AG09309 (cell line): ENCODE results near the gene TAF1B.

ENCODE experiments used
- DNase-seq: peaks from one replicate; pipeline ENCODE4 v3.0.0-alpha.2; 2010; ENCODE audit warnings: low read depth
- H3K4me3 ChIP-seq: 2 replicates; pipeline ENCODE4 v1.5.1; 2011; ENCODE audit warnings: mild to moderate bottlenecking, low read depth, low read length, moderate library complexity; ENCODE audit not compliant: control insufficient read depth
- TF ChIP-seq, protein P1 (sequence below): IDR thresholded peaks from 2 replicates; pipeline ENCODE4 v1.5.1; 2011; ENCODE audit warnings: mild to moderate bottlenecking, low read depth, low read length, inconsistent platforms; ENCODE audit not compliant: insufficient read depth, control insufficient read depth; ENCODE audit errors: missing control alignments

Gene TAF1B

DNA sequence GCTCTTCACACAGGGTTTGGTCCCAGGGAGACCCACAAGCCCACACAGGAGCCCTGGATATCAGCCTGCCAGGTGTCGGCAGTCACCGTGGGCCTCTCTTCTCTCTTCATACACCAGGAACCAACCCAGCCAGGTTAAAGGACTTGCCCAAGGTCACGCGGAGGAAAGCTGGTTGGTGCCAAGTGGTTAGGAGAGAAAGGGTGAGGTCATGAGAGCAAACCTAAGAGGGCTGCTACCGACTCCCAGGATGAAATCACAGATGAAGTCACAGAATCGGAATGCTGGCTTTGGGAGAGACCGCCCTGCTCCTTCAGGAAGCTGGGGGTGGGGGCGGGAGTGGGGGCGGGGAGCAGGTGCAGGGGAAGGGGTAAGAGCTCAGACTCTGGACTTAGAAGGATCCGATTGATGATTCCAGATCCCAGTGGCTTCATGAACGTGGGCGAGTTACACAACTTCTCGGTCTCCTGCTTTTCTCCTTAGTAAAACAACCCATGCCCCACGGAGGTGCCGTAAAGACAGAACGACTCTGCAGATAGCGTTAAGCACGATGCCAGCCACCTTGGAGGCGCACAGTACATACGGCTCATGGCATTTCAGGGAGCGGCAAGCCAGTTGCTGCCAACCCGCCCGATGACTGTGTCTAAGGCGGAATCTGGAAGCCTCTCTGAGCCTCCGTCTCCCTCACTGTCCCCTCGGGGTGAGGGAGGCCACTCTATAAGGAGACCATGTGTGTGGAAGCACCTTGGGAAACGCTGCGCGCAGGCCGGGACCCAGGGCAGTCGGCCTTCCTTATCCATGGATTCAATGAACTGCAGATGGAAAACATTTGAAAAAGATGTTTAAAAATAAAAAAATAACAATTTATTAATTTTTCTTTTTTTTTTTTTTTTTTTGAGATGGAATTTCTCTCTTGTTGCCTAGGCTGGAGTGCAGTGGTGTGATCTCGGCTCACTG is 23.0 kb upstream of the TAF1B start:
- DNase-seq = no peak
- TF ChIP-seq, protein P1, sequence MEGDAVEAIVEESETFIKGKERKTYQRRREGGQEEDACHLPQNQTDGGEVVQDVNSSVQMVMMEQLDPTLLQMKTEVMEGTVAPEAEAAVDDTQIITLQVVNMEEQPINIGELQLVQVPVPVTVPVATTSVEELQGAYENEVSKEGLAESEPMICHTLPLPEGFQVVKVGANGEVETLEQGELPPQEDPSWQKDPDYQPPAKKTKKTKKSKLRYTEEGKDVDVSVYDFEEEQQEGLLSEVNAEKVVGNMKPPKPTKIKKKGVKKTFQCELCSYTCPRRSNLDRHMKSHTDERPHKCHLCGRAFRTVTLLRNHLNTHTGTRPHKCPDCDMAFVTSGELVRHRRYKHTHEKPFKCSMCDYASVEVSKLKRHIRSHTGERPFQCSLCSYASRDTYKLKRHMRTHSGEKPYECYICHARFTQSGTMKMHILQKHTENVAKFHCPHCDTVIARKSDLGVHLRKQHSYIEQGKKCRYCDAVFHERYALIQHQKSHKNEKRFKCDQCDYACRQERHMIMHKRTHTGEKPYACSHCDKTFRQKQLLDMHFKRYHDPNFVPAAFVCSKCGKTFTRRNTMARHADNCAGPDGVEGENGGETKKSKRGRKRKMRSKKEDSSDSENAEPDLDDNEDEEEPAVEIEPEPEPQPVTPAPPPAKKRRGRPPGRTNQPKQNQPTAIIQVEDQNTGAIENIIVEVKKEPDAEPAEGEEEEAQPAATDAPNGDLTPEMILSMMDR = no peak

DNA sequence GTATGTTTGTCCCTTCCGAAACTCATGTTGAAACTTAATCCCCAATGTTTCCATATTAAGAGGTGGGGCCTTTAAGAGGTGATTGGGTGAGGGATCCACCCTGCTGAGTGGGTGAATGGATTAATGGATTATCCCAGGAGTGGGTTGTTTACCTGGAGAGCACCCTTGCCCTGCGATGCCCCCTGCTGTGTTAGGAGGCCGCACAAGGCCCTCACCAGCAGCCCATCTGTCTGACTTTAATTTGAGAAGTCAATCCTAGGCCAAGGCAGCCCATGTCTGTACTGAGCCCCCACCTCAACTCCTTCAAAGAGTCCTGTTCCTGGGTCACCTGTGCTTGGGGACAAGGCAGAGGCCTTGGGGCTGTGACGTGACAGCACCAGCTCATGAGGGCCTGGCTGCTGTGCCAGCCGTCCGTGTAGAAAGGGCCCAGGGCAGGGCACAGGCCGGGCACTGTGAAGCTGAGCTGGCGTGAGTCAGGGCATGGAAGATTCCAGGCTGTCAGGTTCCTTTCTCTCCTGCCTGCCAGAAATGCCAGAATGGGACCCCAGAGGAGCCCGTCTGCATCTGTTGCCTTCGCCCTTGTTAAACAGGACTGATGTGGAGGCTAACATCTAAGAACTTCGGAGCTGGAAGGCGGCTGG is 21.3 kb upstream of the TAF1B start:
- H3K4me3 ChIP-seq = no peak overlapping the region
- TF ChIP-seq, protein P1 = no peak
- DNase-seq = no peak

More for the DNA sequence above, 23.0 kb upstream of the TAF1B start:
- H3K4me3 ChIP-seq = no peak overlapping the region

DNA sequence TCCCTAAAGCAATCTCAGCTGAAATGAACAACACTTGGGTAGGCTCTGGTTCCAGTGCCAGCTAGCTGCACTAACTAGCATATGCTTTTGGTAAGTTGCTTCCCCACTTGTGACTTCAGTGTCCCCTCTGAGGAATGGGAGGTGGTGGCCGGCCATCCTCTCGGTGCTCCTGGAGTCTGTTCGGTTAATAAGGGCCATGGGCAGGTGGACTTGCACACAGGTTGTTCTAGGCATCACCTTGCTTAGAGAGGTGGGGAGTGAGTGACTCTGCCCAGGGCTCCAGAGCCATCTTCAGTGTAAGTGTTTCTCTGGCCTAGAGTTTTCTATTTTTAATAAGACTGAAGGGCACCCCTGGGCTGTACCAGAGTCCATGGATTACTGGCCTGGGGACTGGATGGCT is 18.8 kb upstream of the TAF1B start:
- no peak for DNase-seq
- TF ChIP-seq, protein P1 = no peak

DNA sequence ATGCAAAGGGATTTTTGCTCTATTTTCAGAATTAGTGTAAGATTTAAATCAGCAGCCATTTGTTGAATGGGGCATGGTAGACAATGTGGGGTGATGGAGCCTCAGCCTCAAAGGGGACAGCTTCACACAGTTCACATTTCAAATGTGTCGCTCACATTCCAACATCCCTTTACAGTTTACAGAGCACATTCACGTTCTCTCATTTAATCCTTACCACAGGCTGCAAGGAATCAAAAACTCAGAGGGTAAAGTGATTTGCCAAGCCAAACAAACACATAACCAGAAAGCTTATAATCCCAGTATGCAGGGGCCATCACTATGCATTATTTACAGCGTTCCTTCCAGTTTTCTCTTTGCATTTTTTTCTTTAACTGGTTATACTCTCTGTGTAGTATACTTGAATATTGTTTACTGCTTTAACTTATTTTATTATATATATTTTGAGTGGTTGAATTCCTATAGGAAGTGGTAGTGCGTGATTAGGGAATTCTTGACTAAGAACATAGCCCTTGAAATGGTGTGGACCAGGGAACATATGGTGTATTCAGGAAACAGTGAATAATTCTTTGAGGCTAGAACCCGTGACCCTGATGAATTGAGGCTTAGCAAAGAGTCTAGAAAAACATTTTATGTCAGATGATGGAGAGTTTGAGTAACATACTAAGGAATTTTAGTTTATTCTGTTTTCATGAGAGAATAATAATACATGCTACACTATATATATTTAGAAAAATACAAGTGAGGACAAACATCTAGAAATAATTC is 18.1 kb upstream of the TAF1B start:
- TF ChIP-seq, protein P1 = no peak
- H3K4me3 ChIP-seq = no peak overlapping the region
- DNase-seq = no peak

More for the DNA sequence above, 18.8 kb upstream of the TAF1B start:
- H3K4me3 ChIP-seq = no peak overlapping the region

DNA sequence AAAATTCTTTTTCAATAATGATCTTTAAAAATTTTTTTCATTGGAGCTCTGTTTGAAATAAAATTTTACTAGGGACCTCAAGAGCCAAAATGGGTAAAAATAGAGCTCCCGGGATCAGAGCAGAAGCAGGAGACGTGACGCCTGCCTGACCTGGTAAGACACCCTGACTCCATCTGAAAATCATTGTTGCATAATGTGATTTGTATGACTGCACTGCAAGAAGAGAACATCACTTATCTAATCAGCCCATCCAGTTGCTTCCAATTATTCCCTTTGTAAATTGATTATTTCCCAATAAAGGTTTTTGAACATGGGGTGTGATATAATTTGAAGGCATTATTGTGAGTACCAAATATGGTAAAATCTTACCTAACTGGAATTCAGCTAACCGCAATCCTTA is 17.1 kb upstream of the TAF1B start:
- no peak overlapping the region for H3K4me3 ChIP-seq
- TF ChIP-seq, protein P1 = no peak
- no peak for DNase-seq

DNA sequence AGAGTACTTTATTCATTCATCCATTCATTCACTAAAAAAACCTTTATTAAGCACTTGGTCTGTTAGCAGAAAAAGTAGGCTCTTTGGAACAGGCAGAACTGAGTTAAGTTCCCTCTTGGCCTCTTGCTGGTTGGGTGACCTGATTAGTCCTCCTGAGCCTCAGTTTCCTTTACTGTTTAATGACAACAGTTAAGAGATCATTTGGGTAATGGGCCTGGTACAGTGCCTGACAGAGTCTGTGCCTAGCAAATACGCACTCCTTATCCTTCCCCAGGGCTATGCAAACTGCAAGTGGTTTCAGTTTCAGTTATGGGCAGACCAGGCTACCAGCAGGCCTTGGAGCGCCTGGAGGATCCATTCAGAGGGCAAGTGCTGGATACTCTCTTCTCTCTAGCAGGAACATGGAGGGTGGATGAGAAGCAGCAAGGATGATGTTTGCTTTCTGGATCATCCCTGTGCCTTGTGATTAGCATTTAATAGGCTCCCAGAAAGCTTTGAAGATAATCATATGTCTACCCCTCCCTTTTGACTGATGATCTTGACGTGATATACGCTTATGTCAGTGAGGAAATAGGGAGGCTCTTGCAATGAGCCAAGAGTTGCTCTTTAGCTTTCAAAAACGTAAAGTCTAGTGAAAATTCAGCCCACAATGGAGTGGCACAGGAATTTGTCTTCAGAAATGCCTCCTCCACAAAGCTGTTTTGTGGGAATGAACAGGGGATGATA is 12.4 kb upstream of the TAF1B start:
- H3K4me3 ChIP-seq = no peak overlapping the region
- DNase-seq = no peak
- TF ChIP-seq, protein P1 = no peak
